Measurements from ENCODE around the gene ISG15. TPM values are rescaled to one million over a fixed set of nuclear protein-coding genes. Genes with fewer than 3 reads are reported as not detected.

ISG15 gene
- total RNA-seq, 1 experiment from 2014 or later, result 165 TPM

DNA sequence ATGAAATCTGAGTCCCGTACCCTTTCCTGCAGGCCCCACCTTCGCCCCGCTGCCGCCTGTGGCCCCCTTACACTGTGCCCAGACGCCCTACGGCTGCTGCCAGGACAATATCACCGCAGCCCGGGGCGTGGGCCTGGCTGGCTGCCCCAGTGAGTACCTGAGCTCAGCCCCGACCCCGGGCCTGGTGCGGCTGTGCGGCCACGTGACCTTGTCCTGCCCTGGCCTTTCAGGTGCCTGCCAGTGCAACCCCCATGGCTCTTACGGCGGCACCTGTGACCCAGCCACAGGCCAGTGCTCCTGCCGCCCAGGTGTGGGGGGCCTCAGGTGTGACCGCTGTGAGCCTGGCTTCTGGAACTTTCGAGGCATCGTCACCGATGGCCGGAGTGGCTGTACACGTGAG lies 31.8 kb downstream of the ISG15 start:
- H3K4me1 Mint-ChIP-seq (ENCODE audit: low read depth, unreplicated experiment), result no peaks in the 10 kb centered on the region
- H3K4me3 Mint-ChIP-seq (ENCODE audit: low read depth, unreplicated experiment), result no peak overlapping the region
- intact Hi-C loops (cut with micrococcal nuclease; ENCODE audit: unreplicated experiment), result no loop called here
- TF ChIP-seq, protein P1, sequence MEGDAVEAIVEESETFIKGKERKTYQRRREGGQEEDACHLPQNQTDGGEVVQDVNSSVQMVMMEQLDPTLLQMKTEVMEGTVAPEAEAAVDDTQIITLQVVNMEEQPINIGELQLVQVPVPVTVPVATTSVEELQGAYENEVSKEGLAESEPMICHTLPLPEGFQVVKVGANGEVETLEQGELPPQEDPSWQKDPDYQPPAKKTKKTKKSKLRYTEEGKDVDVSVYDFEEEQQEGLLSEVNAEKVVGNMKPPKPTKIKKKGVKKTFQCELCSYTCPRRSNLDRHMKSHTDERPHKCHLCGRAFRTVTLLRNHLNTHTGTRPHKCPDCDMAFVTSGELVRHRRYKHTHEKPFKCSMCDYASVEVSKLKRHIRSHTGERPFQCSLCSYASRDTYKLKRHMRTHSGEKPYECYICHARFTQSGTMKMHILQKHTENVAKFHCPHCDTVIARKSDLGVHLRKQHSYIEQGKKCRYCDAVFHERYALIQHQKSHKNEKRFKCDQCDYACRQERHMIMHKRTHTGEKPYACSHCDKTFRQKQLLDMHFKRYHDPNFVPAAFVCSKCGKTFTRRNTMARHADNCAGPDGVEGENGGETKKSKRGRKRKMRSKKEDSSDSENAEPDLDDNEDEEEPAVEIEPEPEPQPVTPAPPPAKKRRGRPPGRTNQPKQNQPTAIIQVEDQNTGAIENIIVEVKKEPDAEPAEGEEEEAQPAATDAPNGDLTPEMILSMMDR (IDR thresholded peaks at IDR 0.05; ENCODE audit: unreplicated experiment), result no peak
- H3K9me3 Mint-ChIP-seq (ENCODE audit: low read depth, unreplicated experiment), result no peaks in the 10 kb centered on the region
- CTCF ChIA-PET, result interaction anchor here (0.7 kb wide), 1 partner anchor 51 kb away, joined by 3 read pairs; no protein-coding TSS in a partner anchor
- no peaks in the 10 kb centered on the region for H3K27me3 Mint-ChIP-seq (ENCODE audit: unreplicated experiment)
- no TSS peak for BruUV-seq (replicated peaks)
- peaks cover 58% of the 10 kb centered on the region for H3K36me3 Mint-ChIP-seq (ENCODE audit: insufficient read depth, unreplicated experiment)
- no peak overlapping the region for H3K27ac Mint-ChIP-seq (ENCODE audit: unreplicated experiment)
- no peak for DNase-seq

GRCh38 chr1:1046243-1046642 lies 32.9 kb downstream of the ISG15 start:
- H3K4me3 Mint-ChIP-seq (ENCODE audit: low read depth, unreplicated experiment), result no peak overlapping the region
- H3K9me3 Mint-ChIP-seq (ENCODE audit: low read depth, unreplicated experiment), result no peaks in the 10 kb centered on the region
- intact Hi-C loops (cut with micrococcal nuclease; ENCODE audit: unreplicated experiment), result no loop called here
- H3K4me1 Mint-ChIP-seq (ENCODE audit: low read depth, unreplicated experiment), result no peaks in the 10 kb centered on the region
- no TSS peak for BruUV-seq (replicated peaks)
- H3K36me3 Mint-ChIP-seq (ENCODE audit: insufficient read depth, unreplicated experiment), result peaks cover 55% of the 10 kb centered on the region
- CTCF ChIA-PET, result no interaction called here
- no peak for DNase-seq
- TF ChIP-seq, protein P1 (IDR thresholded peaks at IDR 0.05; ENCODE audit: unreplicated experiment), result no peak
- no peaks in the 10 kb centered on the region for H3K27me3 Mint-ChIP-seq (ENCODE audit: unreplicated experiment)
- no peak overlapping the region for H3K27ac Mint-ChIP-seq (ENCODE audit: unreplicated experiment)

DNA sequence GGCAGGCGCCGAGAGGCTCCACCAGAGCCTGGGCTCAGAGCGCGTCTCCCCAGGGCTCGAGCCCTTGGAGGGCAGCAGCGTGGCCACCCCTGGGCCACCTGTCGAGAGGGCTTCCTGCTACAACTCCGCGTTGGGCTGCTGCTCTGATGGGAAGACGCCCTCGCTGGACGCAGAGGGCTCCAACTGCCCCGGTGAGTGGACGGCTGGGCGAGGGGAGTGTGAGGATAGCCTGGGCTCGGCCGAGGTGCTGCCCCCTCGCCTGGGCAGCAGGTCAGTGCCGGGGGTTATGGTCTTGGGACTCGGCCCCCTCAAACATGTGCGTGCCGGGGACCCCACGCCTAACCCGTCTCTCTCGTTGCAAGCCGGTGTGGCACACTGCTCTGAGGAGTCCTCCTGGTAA lies 33.5 kb downstream of the ISG15 start:
- no TSS peak for BruUV-seq (replicated peaks)
- H3K36me3 Mint-ChIP-seq (ENCODE audit: insufficient read depth, unreplicated experiment), result peaks cover 56% of the 10 kb centered on the region
- no peak for DNase-seq
- H3K4me3 Mint-ChIP-seq (ENCODE audit: low read depth, unreplicated experiment), result no peak overlapping the region
- no peaks in the 10 kb centered on the region for H3K27me3 Mint-ChIP-seq (ENCODE audit: unreplicated experiment)
- no peaks in the 10 kb centered on the region for H3K4me1 Mint-ChIP-seq (ENCODE audit: low read depth, unreplicated experiment)
- TF ChIP-seq, protein P1 (IDR thresholded peaks at IDR 0.05; ENCODE audit: unreplicated experiment), result no peak
- intact Hi-C loops (cut with micrococcal nuclease; ENCODE audit: unreplicated experiment), result no loop called here
- no peaks in the 10 kb centered on the region for H3K9me3 Mint-ChIP-seq (ENCODE audit: low read depth, unreplicated experiment)
- CTCF ChIA-PET, result no interaction called here
- no peak overlapping the region for H3K27ac Mint-ChIP-seq (ENCODE audit: unreplicated experiment)

- no peak for DNase-seq
- Mint-ChIP-seq H3K4me1 (ENCODE audit: low read depth, unreplicated experiment) (no peaks in the 10 kb centered on the region), H3K9me3 (ENCODE audit: low read depth, unreplicated experiment) (no peaks in the 10 kb centered on the region), H3K36me3 (ENCODE audit: insufficient read depth, unreplicated experiment) (peaks cover 58% of the 10 kb centered on the region), H3K27ac (ENCODE audit: unreplicated experiment) (no peak overlapping the region), H3K27me3 (ENCODE audit: unreplicated experiment) (no peaks in the 10 kb centered on the region), H3K4me3 (ENCODE audit: low read depth, unreplicated experiment) (no peak overlapping the region)
- CTCF ChIA-PET, result no interaction called here
- no TSS peak for BruUV-seq (replicated peaks)
- intact Hi-C loops (cut with micrococcal nuclease; ENCODE audit: unreplicated experiment), result no loop called here
- TF ChIP-seq, protein P1 (IDR thresholded peaks at IDR 0.05; ENCODE audit: unreplicated experiment), result no peak
Measured at GRCh38 chr1:1047407-1047806, 34.1 kb downstream of the ISG15 start.

Measured in Calu3 (cell line).